Measurements from ENCODE around the gene HMX1. TPM values are rescaled to one million over a fixed set of nuclear protein-coding genes. Genes with fewer than 3 reads are reported as not detected.

HMX1 gene
- total and polyA plus RNA-seq, 9 donors: 0.08 to 0.21 (median 0.12) TPM; not detected in 1

- Histone ChIP-seq H3K27me3 (ENCODE audit: control insufficient read depth, insufficient read depth, low read length) (peaks cover 98% of the 10 kb centered on the region), H3K4me3 (ENCODE audit: low read length) (no peak overlapping the region)
- no CpG with 5 or more reads among the region's 5 CpGs for WGBS (ENCODE audit: insufficient coverage)
Measured at GRCh38 chr4:8862334-8862733, 9.3 kb downstream of the HMX1 start.

DNA sequence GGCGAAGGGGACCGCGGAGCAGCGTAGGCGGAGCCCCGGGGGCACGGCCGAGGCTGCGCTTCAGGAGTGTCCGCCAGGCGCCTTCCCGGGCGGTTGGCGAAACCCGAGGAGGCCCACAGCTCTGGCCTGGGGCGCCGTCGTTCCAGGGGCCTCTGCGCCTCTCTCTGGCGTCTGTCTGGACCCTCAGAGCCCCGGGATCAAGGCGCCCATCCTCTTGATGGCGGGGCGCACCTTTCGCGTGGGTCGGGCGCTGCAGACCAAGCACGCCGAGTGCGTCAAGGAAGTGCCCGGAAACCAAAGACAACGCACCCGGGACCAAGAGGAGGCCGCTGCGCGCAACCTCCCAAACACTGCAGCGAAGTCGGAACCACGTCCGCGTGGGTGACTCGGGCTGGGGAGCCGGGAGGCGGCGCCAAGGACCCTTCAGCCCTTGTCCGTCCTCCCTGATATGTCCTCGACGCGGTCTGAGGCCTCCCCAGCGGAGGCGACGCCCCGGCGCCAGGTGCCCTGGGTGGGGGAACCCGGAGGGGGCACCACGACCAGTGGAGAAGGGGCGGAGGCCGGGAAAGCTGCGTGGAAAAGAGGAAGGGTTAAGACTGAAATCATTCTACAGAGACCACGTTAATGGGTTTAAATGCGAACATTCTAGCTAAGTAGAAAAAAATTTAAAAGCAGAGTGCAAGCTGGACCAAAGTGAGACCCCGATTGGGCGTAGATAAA, 9.9 kb downstream of the HMX1 start:
- Histone ChIP-seq H3K27me3 (ENCODE audit: control insufficient read depth, insufficient read depth, low read length) (peaks cover 98% of the 10 kb centered on the region), H3K27ac (ENCODE audit: low read length) (no peak overlapping the region), H3K4me3 (ENCODE audit: low read length) (no peak overlapping the region), H3K9me3 (replicated peaks; ENCODE audit: control insufficient read depth, low read depth, low read length) (no peaks in the 10 kb centered on the region), H3K4me1 (ENCODE audit: control insufficient read depth, insufficient read depth, low read length) (peaks cover 14% of the 10 kb centered on the region), H3K36me3 (ENCODE audit: control insufficient read depth, insufficient read depth, low read length) (no peaks in the 10 kb centered on the region)
- no peak for DNase-seq
- under 1% methylated on average over 58 of the region's 64 CpGs for WGBS (ENCODE audit: insufficient coverage)

More at GRCh38 chr4:8862334-8862733, 9.3 kb downstream of the HMX1 start:
- Histone ChIP-seq H3K4me1 (ENCODE audit: control insufficient read depth, insufficient read depth, low read length) (peaks cover 11% of the 10 kb centered on the region), H3K9me3 (replicated peaks; ENCODE audit: control insufficient read depth, low read depth, low read length) (no peaks in the 10 kb centered on the region), H3K27ac (ENCODE audit: low read length) (no peak overlapping the region), H3K36me3 (ENCODE audit: control insufficient read depth, insufficient read depth, low read length) (no peaks in the 10 kb centered on the region)
- no peak for DNase-seq

- Histone ChIP-seq H3K4me3 (ENCODE audit: low read length) (no peak overlapping the region), H3K27ac (ENCODE audit: low read length) (no peak overlapping the region), H3K9me3 (replicated peaks; ENCODE audit: control insufficient read depth, low read depth, low read length) (no peaks in the 10 kb centered on the region), H3K4me1 (ENCODE audit: control insufficient read depth, insufficient read depth, low read length) (peaks cover 14% of the 10 kb centered on the region), H3K27me3 (ENCODE audit: control insufficient read depth, insufficient read depth, low read length) (peaks cover 98% of the 10 kb centered on the region), H3K36me3 (ENCODE audit: control insufficient read depth, insufficient read depth, low read length) (no peaks in the 10 kb centered on the region)
- WGBS (ENCODE audit: insufficient coverage): under 1% methylated on average over 65 of the region's 82 CpGs
- no peak for DNase-seq
Measured at GRCh38 chr4:8860892-8861575, 10.6 kb downstream of the HMX1 start.

DNA sequence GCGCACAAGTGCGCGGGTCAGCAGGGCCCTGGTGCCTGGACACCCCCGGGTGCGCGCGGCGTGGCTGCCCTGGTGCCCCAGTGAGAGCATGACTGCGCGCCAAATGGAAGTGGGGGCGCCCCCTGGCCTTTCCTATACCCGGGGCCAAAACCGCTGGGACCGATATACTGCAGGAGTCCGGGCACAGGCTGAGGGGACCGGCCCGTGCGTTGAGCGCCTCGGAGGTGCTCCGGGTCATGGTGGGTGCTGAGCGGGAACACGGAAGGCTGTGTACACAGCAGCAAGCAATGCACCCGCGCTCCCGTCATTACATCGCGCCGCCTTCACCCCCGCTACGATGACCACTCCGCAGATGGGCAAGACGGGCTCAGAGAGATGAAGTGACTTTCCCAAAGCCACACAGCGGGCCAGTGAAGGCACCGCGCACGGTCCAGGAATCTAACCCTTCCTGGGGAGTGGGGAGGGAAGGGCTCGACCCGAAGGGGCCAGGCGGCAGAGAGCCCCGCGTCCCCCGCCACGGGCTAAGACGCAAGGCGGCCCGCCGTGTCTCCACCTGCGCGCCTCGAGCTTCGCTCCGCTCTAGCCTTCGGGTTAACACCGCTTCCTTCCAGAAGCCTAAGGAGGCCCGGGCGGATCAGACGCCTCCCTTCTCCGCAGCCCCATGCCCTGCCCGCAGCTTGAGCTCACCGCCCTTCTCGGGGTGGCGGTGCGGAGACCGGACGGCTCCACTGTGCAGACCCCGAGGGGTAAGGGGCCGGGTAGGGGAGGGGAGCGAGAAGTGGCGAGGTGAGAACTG, 11.3 kb downstream of the HMX1 start:
- under 1% methylated on average over 54 of the region's 70 CpGs for WGBS (ENCODE audit: insufficient coverage)
- H3K4me3 ChIP-seq (ENCODE audit: low read length): no peak overlapping the region
- H3K27me3 ChIP-seq (ENCODE audit: control insufficient read depth, insufficient read depth, low read length): peaks cover 98% of the 10 kb centered on the region
- no peak overlapping the region for H3K27ac ChIP-seq (ENCODE audit: low read length)
- DNase-seq: no peak
- no peaks in the 10 kb centered on the region for H3K36me3 ChIP-seq (ENCODE audit: control insufficient read depth, insufficient read depth, low read length)
- H3K4me1 ChIP-seq (ENCODE audit: control insufficient read depth, insufficient read depth, low read length): peaks cover 14% of the 10 kb centered on the region
- H3K9me3 ChIP-seq (replicated peaks; ENCODE audit: control insufficient read depth, low read depth, low read length): no peaks in the 10 kb centered on the region

DNA sequence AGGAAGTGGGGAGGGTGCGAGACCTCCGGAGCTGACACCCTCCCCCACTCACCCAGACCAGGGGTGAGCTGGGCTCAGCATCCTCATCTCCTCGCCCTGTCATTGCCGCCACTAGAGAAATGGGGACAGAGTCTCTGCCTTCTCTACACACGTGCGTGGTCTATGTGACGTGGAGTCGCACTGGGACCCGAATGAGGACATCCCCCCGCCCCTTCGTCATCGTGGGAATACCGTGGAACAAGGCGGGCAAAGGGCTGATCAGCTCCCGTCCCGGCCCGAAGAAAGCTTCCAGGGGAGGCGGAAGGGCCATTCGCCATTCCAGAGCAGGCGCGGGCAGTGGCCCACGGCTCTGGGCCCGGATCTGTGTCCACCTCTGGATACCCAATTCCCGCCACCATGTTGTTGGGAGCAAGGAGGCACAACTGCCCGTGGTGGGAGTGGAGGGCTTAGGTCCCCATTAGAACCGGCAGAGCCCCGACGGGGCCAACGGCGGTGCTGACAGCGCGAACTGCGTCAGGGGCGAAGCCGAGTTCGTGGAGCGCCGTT, 12.0 kb downstream of the HMX1 start:
- Histone ChIP-seq H3K4me1 (ENCODE audit: control insufficient read depth, insufficient read depth, low read length) (peaks cover 14% of the 10 kb centered on the region), H3K9me3 (replicated peaks; ENCODE audit: control insufficient read depth, low read depth, low read length) (no peaks in the 10 kb centered on the region), H3K36me3 (ENCODE audit: control insufficient read depth, insufficient read depth, low read length) (no peaks in the 10 kb centered on the region), H3K4me3 (ENCODE audit: low read length) (no peak overlapping the region), H3K27me3 (ENCODE audit: control insufficient read depth, insufficient read depth, low read length) (peaks cover 97% of the 10 kb centered on the region), H3K27ac (ENCODE audit: low read length) (no peak overlapping the region)
- DNase-seq: no peak
- WGBS (ENCODE audit: insufficient coverage): 1% methylated on average over 34 of the region's 38 CpGs

DNA sequence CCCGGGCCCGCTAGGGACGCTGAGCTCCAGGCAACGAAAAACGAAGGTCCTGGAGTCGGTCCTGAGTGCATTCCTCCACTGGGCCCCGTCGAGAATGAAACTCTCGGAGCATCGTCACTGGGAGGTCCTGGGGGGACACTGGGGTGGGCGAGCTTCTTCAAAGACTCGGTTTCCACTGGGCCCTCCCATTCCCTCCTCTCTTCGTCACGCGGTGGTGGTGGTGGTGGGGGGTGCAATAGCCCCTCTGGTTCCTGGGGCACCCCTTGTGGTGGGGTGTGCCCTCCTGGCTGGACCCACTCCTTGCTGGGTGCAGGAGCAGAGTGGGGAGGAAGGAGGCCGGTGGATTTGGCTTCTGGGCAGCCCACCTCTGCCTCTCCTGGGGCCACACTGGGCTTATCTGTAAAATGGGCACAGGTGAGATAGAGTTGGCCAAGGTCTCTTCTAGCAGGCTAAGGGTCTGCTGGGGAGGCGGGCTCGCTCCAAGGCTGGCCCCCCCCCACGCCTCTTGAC, 12.9 kb downstream of the HMX1 start:
- no peak for DNase-seq
- Histone ChIP-seq H3K36me3 (ENCODE audit: control insufficient read depth, insufficient read depth, low read length) (no peaks in the 10 kb centered on the region), H3K27me3 (ENCODE audit: control insufficient read depth, insufficient read depth, low read length) (peaks cover 96% of the 10 kb centered on the region), H3K9me3 (replicated peaks; ENCODE audit: control insufficient read depth, low read depth, low read length) (no peaks in the 10 kb centered on the region), H3K4me3 (ENCODE audit: low read length) (no peak overlapping the region), H3K4me1 (ENCODE audit: control insufficient read depth, insufficient read depth, low read length) (peaks cover 14% of the 10 kb centered on the region), H3K27ac (ENCODE audit: low read length) (no peak overlapping the region)
- 0% methylated on average over 10 of the region's 19 CpGs for WGBS (ENCODE audit: insufficient coverage)

- Histone ChIP-seq H3K27ac (ENCODE audit: low read length) (no peak overlapping the region), H3K4me1 (ENCODE audit: control insufficient read depth, insufficient read depth, low read length) (peaks cover 14% of the 10 kb centered on the region), H3K4me3 (ENCODE audit: low read length) (no peak overlapping the region), H3K9me3 (replicated peaks; ENCODE audit: control insufficient read depth, low read depth, low read length) (peaks cover under 1% of the 10 kb centered on the region), H3K36me3 (ENCODE audit: control insufficient read depth, insufficient read depth, low read length) (no peaks in the 10 kb centered on the region), H3K27me3 (ENCODE audit: control insufficient read depth, insufficient read depth, low read length) (peaks cover 94% of the 10 kb centered on the region)
- DNase-seq: no peak
- WGBS (ENCODE audit: insufficient coverage): under 1% methylated on average over 64 of the region's 74 CpGs
Measured at GRCh38 chr4:8857766-8858700, 13.6 kb downstream of the HMX1 start.

DNA sequence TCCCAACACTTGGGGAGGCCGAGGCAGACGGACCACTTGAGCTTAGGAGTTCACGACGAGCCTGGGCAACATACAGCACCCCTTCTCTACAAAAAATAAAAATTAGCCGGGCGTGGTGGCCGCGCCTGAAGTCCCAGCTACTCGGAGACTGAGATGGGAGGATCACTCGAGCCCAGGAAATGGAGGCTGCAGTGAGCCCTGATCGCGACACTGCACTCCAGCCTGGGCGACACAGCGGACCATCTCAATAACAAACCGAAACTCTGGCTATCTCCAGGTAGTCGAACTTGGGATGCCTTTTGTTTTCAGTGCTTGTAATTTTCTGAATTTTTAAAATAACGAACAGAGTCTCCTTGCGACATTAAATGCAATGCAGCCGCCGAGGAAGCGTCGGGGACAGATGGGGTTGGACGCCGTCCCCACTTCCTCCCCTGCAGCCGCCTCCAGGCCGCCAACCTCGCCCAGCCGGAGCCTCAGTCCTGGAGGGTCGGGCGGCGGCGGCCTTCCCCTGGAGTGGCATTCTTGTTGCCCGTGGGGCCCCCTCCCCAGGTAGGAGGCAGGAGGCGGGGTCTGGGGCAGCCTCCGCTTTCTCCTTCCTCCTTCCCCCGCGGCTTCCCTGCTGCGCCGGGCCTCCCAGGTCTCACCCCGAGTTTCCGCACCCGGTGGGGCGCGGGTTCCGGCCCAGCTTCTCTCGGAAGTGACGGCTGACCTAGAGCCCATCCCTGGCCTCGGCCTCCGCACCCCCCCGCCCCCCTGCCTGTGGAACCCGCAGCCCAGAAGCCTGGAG, 14.6 kb downstream of the HMX1 start:
- Histone ChIP-seq H3K36me3 (ENCODE audit: control insufficient read depth, insufficient read depth, low read length) (no peaks in the 10 kb centered on the region), H3K27ac (ENCODE audit: low read length) (no peak overlapping the region), H3K9me3 (replicated peaks; ENCODE audit: control insufficient read depth, low read depth, low read length) (peaks cover 4% of the 10 kb centered on the region), H3K4me1 (ENCODE audit: control insufficient read depth, insufficient read depth, low read length) (peaks cover 14% of the 10 kb centered on the region), H3K27me3 (ENCODE audit: control insufficient read depth, insufficient read depth, low read length) (peaks cover 95% of the 10 kb centered on the region), H3K4me3 (ENCODE audit: low read length) (no peak overlapping the region)
- DNase-seq: no peak
- under 1% methylated on average over 42 of the region's 51 CpGs for WGBS (ENCODE audit: insufficient coverage)

Data from muscle of leg (tissue), 11 donors.